HG03575 (cell line): ENCODE results near the gene CDKN3.
"Not testable (repeated sequence)": the region's sequence is repeated elsewhere in the genome, so short reads cannot be mapped to it uniquely, and the experiment has no call there.

Source experiments
- ATAC-seq: cut with Tn5 transposase; IDR thresholded peaks from one replicate; pipeline ENCODE4 v1.9.1; 2021; ENCODE audit not compliant: unreplicated experiment, insufficient number of reproducible peaks, low FRiP score; ENCODE audit errors: extremely low read depth

Gene CDKN3

DNA sequence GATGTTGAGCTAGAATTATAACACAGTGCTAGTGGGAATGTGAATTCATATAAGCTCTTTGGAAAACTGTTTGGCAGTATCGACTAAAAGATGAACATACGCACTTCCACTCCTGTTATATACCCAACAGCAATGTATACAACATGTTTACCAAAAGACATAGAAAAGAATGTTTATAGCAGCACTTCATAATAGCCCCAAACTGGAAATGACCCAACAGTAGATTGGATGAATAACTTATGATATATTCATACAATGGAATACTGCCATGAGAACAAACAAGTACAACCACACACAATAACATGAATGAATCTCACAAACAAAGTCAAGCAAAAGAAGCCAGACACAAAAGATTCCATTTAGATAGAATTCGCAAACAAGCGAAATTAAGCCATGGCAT, 28.5 kb upstream of the CDKN3 start:
- ATAC-seq, result no peak

GRCh38 chr14:54369343-54369742, 27.5 kb upstream of the CDKN3 start:
- no peak for ATAC-seq

- ATAC-seq, result no peak
These were observed 26.2 kb upstream of the CDKN3 start for GRCh38 chr14:54370323-54371198.

- ATAC-seq, result no peak
These were observed 22.5 kb upstream of the CDKN3 start for GRCh38 chr14:54374117-54374884.

GRCh38 chr14:54377501-54377900, 19.3 kb upstream of the CDKN3 start:
- ATAC-seq, result no peak

DNA sequence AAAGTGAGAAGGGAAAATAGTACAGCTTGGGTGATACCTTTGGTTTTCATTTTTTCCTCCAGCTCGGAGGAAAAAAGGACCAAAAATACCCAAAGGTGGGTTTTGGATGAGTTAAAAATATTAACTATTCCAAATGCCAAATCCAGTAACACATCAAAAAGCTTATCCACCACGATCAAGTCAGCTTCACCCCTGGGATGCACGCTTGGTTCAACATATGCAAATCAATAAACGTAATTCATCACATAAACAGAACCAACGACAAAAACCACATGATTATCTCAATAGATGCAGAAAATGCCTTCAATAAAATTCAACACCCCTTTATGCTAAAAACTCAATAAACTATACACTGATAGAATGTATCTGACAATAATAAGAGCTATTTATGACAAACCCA, 17.9 kb upstream of the CDKN3 start:
- ATAC-seq, result not testable (repeated sequence)

- ATAC-seq, result not testable (repeated sequence)
These were observed 16.2 kb upstream of the CDKN3 start for GRCh38 chr14:54380558-54380957.

- no peak for ATAC-seq
These were observed 15.0 kb upstream of the CDKN3 start for GRCh38 chr14:54381821-54382220.

GRCh38 chr14:54383835-54384234, 13.0 kb upstream of the CDKN3 start:
- ATAC-seq, result no peak

GRCh38 chr14:54385556-54385955, 11.3 kb upstream of the CDKN3 start:
- ATAC-seq, result no peak

DNA sequence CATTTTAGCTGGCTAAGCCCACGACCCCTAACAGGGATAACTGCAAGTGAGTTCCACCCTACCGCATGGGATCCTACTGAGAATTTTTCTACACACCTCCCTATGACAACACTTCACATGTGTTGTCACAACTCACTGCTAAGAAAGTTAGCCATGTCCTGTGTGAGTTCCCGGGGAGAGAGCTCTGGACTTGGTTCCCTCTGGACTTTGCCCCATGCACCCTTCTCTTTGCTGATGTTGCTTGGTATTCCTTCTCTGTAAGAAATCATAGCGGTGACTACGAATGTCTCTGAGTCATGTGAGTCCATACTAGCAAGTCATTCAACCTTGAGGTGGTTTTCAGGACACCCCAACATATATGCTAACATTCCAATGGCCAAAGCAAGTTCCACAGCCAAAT, 9.5 kb upstream of the CDKN3 start:
- ATAC-seq, result no peak

- no peak for ATAC-seq
These were observed 4.5 kb upstream of the CDKN3 start for GRCh38 chr14:54392131-54392859.

DNA sequence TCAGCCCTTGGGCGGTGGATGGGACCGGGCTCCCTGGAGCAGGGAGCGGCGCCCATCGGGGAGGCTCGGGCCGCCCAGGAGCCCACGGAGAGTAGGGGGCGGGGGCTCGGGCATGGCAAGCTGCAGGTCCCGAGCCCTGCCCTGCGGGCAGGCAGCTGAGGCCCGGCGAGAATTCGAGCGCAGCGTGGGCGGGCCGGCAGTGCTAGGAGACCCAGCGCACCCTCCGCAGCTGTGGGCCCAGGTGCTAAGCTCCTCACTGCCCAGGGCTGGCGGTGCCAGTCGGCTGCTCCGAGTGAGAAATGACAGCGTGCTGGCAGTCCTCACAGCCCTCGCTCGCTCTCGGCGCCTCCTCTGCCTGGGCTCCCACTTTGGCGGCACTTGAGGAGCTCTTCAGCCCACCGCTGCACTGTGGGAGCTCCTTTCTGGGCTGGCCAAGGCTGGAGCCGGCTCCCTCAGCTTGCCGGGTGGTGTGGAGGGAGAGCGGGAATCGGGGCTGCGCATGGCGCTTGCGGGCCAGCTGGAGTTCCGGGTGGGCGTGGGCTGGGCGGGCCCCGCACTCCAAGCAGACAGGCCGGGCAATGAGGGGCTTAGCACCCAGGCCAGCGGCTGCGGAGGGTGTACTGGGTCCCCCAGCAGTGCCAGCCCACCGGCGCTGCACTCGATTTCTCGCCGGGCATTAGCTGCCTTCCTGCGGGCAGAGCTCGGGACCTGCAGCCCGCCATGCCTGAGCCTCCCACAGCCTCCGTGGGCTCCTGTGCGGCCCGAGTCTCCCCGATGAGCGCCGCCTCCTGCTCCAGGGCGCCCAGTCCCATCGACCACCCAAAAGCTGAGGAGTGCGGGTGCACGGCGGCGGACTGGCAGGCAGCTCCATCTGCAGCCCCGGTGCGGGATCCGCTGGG, 3.6 kb upstream of the CDKN3 start:
- not testable (repeated sequence) for ATAC-seq

GRCh38 chr14:54394596-54394995, 2.2 kb upstream of the CDKN3 start:
- ATAC-seq, result no peak

GRCh38 chr14:54395284-54395683, 1.5 kb upstream of the CDKN3 start:
- ATAC-seq, result no peak

DNA sequence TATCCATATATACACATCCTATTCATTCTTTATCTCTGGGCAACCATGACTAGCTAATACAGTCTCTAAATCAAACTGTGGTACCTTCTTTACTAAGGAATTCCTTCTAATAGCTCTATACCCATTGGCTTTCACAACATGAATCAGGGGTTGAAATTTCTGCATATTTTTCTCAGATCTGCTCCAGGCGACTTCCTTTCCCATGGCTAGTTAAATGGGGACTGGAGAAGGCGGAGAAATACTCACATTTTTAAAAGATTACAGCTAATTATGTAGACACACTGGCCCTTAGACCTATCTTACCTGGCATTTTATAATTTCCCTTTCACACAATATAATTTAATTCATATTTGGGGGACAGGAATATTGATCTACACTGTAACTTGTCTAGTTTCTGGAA, 1.1 kb upstream of the CDKN3 start:
- ATAC-seq, result no peak

DNA sequence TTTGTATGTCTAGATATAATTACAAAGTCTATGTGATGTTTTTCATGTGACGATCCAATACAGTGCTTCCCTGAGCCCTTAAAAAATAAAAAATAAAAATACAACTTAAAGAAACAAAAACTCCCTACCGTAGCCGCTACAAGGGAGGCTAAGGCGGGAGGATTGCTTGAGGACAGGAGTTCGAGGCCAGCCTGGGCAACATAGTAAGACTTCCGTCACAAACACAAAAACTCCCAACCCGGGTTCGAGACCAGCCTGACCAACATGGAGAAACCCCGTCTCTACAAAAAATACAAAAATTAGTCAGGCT, 669 bp upstream of the CDKN3 start:
- ATAC-seq, result no peak

GRCh38 chr14:54399560-54399959, 2.8 kb downstream of the CDKN3 start:
- ATAC-seq, result no peak
